GM12872 (cell line): ENCODE data around the gene GGT5.

Source experiments
- TF ChIP-seq, protein P1 (sequence below): IDR thresholded peaks from 3 replicates; pipeline ENCODE4 v1.5.1; 2011; ENCODE audit warnings: low read depth, mild to moderate bottlenecking, low read length, moderate library complexity; ENCODE audit not compliant: insufficient read depth

The GGT5 gene

DNA sequence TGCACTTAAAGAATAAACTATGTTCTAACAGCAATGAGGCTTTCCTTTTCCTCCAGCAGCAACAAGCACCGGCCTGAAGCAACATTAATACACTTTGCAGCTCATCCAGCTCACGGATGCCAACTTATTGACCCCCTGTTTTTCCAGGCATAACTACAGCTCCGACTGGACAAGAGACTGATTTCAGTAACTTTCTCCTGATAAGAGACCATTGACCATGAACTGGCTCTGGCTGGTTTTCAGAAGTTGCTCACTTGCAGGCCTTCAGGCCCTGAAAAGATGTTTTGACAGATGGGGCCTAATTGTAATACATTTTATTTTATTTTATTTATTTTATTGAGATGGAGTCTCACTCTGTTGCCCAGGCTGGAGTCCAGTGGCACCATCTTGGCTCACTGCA, 27.5 kb downstream of the GGT5 start:
- TF ChIP-seq, protein P1, sequence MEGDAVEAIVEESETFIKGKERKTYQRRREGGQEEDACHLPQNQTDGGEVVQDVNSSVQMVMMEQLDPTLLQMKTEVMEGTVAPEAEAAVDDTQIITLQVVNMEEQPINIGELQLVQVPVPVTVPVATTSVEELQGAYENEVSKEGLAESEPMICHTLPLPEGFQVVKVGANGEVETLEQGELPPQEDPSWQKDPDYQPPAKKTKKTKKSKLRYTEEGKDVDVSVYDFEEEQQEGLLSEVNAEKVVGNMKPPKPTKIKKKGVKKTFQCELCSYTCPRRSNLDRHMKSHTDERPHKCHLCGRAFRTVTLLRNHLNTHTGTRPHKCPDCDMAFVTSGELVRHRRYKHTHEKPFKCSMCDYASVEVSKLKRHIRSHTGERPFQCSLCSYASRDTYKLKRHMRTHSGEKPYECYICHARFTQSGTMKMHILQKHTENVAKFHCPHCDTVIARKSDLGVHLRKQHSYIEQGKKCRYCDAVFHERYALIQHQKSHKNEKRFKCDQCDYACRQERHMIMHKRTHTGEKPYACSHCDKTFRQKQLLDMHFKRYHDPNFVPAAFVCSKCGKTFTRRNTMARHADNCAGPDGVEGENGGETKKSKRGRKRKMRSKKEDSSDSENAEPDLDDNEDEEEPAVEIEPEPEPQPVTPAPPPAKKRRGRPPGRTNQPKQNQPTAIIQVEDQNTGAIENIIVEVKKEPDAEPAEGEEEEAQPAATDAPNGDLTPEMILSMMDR: no peak

DNA sequence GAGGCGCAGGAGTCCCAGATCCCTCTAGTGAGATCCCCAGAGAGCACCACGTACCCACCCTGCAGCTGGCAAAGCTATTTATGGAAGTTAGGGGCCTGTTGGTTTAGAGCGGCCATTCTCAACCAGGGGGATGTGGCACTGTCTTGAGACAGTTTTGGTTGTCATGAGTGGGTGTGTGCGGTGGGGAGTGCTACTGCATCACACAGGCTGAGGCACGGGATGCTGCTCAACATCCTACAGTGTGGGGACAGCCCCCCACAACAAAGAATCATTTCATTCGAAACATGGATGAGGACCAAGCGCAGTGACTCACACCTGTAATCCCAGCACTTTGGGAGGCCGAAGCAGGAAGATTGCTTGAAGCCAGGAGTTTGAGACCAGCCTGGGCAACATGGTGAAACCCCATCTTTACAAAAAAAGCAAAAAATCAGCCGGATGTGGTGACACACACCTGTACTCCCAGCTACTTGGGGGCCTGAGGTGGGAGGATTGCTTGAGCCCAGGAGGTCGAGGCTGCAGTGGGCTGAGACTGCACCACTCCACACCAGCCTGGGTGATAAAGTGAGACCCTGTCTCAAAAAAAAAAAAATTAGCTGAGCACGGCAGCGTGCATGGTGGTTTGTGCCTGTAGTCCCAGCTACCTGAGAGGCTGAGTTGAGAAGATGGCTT, 28.2 kb downstream of the GGT5 start:
- TF ChIP-seq, protein P1: no peak

DNA sequence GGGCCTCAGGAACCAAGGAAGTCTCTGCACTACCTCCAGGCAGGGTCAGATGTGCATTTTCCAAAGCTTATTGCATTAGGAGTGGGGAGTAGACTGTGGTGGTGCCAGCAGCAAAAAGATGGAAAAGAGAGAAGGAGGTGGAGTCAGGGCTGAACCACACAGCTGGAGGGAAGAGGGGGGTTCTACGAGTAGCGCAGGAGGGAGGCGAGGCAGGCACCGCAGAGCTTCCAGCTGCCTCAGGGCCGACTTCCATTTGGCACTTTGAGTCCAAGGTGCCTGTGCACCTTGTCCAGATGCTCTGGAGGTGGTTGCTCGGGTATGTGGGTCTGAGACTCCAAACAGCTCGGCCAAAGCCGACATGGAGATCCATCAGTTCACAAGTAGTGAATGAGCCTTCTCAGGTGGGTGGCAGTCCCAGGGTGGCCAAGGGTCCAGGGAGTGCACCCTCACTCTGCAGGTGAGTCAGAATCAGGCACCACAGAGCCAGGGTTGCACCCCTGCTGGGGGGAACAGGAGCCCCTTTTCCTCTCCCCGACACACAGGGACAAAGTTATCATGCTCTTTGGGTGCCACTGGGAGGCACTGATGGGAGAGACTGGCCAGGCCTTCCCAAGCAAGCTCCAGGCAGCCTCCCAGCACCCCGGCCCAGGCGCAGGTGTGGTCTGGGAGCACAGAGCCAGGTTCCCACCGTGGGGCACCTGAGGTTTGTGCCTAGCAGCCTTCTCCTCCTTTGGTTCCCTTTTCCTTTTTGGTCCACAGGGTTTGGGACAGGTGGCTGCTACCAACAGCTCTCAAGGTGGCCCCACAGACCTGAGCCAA, 30.2 kb downstream of the GGT5 start:
- TF ChIP-seq, protein P1: no peak

DNA sequence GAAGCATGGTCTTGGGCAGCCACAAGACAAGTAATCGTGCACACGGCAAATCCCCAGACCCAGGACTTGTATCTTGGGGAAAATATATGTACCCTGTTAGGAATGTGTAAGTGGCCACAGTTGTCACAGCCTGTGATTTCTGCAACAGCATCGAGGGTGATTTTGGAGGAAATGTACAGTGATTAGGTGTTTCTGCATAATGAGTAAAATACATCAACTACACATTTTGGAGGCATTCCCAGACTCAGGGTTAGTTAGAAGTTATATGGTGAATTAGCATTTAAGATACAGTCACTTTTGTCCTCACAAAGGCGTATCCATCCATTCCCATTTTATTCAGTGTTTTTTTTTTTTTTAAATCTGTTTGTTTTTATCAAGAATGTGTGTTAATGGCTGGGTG, 35.2 kb downstream of the GGT5 start:
- TF ChIP-seq, protein P1: no peak

DNA sequence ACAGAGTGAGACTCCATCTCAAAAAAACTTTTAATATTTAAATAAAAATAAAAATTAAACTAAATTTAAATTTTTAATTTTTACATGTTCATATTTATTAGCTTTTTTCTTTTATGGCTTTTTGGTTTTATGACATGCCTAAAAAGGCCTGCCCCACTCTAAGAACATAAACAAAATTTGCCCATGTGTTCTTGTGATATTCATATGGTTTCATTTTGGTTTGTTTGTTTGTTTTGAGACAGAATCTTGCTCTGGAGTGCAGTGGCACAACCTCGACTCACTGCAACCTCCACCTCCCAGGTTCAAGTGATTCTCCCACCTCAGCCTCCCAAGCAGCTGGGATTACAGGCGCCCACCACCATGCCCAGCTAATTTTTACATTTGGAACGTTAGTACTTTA, 35.9 kb downstream of the GGT5 start:
- TF ChIP-seq, protein P1: no peak

DNA sequence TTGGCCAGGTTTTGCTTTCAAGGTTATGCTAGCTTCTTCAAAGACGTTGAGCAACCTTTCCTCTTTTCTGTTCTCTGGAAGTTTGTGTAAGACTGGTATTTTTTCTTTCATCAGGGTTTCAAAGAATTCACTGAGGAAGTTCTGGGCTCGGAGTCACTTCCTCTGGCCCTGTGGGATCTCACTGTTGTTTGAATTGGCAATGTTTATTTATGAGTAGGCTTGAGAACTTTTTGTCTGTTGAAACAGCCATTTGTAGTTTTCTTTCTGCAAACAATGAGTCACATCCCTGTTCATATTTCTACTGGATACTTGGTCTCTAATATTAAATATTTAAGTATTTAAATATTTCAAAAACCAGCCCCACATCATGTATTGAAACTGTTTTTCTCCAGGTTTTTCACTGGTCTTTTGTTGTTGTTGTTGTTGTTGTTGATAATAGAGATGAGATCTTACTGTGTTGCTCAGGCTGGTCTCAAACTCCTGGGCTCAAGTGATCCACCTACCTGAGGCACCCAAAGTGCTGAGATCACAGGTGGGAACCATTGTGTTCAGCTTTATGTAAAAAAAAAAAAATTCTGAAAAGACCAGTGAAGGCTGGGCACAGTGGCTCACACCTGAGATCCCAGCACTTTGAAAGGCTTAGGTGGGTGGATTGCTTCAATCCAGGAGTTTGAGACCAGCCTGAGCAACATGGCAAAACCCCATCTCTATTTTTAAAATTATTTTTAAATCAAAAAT, 36.7 kb downstream of the GGT5 start:
- TF ChIP-seq, protein P1: no peak

DNA sequence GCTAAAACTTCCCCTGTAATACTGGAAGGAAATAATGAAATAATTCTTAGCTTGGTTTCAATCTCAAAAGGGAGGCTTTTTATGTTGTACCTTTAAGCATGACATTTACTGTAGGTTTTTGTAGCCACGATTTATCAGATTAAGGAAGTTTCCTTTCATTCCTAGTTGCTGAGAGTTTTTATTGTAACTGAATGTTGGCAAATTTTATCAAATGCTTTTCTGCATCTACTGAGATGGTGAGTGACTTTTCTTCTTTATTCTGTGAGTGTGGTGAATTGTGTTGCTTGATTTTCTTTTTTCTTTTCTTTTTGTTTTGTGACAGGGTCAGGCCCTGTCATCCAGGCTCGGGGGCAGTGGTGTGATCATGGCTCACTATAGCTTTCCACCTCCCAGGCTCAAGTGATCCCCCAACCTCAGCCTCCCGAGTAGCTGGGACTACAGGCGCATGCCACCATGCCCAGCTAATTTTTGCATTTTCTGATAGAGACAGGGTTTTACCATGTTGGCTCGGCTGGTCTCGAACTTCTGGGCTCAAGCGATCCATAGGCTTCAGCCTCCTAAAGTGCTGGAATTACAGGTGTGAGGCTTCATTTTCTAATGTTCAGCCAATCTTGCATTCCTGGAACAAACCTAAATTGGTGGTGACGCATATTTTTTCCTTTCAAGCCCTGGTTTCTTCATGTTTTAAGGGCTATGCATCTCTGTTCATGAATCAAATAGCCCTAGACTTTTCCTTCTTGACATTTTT, 37.4 kb downstream of the GGT5 start:
- TF ChIP-seq, protein P1: no peak
